GM21737 (cell line): ENCODE results near the gene PRPH.
"Not testable (repeated sequence)": the region's sequence is repeated elsewhere in the genome, so short reads cannot be mapped to it uniquely, and the experiment has no call there.

Experiments used
- ATAC-seq: cut with Tn5 transposase; IDR thresholded peaks from one replicate; pipeline ENCODE4 v1.9.1; 2021; ENCODE audit warnings: mild to moderate bottlenecking, moderate library complexity; ENCODE audit not compliant: unreplicated experiment

Gene PRPH

GRCh38 chr12:49276304-49277290 lies 18.4 kb upstream of the PRPH start:
- no peak for ATAC-seq

GRCh38 chr12:49277466-49277865 lies 17.5 kb upstream of the PRPH start:
- no peak for ATAC-seq

DNA sequence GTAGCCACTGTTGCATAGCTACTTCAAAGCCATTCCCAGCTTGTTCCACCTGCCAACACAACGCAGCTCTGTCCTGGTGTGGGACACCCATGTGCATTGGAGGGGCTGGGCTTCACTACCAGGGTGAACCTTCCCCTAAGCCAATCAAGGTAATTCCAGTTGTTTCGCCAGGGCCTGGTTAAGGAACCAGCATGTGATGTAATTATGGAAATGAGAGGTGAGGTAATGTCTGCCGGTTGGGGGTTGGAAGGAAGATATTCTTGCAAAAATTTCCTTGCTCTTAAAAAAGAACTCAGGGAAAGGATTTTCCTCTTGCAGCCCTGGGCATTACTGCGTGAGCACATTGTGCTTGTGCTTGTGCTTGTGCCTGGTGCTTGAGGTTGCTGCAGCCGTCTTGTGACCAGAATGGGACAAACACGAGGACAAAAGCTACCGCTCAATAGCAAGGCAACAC lies 15.2 kb upstream of the PRPH start:
- no peak for ATAC-seq

DNA sequence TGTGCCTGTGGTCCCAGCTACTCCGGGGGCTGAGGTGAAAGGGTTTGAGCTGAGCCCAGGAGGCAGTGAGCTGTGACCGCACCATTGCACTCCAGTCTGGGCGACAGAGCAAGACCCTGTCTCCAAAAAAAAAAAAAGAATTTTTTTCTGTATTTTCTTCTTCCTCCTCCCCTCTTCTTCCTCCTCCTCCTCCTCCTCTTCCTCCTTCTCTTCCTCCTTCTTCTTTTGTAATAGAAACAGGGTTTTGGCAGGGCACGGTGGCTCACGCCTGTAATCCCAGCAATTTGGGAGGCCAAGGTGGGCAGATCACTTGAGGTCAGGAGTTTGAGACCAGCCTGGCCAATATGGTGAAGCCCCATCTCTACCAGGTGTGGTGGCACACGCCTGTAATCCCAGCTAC lies 14.4 kb upstream of the PRPH start:
- ATAC-seq, result not testable (repeated sequence)

GRCh38 chr12:49282302-49282701 lies 12.6 kb upstream of the PRPH start:
- no peak for ATAC-seq

DNA sequence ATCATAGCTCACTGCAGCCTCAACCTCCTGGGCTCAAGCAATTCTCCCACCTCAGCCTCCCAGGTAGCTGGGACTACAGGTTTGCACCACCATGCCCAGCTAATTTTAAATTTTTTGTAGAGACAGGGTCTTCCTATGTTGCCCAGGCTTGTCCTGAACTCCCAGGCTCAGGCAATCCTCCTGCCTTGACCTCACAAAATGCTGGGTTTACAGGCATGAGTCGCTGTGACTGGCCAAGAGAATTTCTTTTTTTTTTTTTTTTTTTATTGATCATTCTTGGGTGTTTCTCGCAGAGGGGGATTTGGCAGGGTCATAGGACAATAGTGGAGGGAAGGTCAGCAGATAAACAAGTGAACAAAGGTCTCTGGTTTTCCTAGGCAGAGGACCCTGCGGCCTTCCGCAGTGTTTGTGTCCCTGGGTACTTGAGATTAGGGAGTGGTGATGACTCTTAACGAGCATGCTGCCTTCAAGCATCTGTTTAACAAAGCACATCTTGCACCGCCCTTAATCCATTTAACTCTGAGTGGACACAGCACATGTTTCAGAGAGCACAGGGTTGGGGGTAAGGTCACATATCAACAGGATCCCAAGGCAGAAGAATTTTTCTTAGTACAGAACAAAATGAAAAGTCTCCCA lies 12.1 kb upstream of the PRPH start:
- not testable (repeated sequence) for ATAC-seq

DNA sequence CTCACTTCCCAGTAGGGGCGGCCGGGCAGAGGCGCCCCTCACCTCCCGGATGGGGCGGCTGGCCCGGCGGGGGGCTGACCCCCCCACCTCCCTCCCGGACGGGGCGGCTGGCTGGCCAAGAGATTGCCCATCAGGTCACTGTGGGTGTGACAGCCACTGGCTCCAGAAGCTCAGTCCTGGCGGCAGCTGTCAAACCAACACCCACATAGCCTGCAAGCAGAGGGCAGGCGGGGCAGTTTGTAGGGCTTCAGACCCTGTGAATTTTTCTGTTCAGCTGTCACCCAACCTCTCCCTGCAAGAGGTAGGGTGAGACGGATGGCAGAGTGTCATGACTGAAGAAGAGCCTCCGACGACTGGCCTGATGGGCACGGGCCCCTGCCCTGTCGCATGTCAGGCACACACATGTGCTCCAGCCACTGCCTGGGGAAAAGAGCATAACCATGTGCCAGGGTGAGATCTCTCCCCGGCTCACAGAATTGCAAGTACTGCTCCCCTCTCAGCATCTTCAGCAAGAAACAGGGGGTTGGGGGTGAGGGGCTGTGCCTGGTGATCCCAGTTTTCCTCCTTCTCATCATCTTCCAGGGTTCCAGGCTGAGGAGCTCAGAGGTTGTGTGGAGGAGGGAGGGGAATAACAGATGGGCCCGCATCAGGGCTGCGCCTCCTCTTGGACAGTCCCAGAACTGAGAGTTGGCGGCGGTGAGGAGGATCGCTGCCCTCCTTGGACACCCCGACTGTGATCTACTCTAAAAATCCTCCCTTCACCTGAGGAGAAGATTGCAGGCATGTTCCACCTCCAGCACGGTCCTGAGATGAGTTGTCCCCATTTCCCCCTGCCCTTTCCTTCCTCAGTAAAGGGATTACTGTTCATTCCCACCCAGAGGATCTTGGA lies 11.2 kb upstream of the PRPH start:
- ATAC-seq, result no peak

DNA sequence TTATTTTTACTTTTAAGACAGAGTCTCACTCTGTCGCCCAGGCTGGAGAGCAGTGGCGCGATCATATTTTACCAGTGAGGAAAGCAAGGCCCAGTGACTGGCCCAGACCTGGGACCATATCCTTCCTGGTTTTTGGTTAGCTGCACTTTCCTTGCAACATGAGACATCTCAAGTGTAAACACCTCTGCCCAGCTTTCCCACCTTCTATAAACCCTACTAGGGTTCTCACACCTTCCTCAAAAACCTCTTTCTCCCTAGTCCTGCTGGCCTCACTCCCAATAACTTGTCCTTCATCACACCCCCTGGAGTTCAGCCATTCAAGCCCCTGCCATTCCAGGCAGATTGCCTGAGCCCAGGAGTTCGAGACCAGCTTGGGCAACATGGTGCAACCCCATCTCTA lies 10.3 kb upstream of the PRPH start:
- no peak for ATAC-seq

GRCh38 chr12:49287876-49288275 lies 7.1 kb upstream of the PRPH start:
- ATAC-seq, result no peak

- ATAC-seq, result no peak
These were observed 6.5 kb upstream of the PRPH start for GRCh38 chr12:49288412-49288853.

GRCh38 chr12:49288922-49289555 lies 5.9 kb upstream of the PRPH start:
- ATAC-seq, result no peak

DNA sequence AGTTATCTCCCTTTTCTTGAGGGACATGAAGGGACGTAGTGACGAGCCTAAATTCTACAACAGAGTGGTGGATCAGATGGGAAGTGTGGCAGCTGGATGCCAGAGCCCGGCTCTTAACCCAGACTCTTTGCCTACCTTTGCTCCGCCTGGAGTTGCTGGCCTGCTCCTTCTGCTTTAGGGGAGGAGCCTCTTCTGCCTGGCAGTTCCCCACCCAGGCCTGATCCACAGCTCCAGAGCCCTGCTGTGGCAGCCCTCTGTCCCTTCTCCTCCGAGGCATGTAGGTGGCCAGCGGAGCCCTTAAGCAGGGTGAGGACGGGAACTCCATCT lies 2.3 kb upstream of the PRPH start:
- no peak for ATAC-seq

DNA sequence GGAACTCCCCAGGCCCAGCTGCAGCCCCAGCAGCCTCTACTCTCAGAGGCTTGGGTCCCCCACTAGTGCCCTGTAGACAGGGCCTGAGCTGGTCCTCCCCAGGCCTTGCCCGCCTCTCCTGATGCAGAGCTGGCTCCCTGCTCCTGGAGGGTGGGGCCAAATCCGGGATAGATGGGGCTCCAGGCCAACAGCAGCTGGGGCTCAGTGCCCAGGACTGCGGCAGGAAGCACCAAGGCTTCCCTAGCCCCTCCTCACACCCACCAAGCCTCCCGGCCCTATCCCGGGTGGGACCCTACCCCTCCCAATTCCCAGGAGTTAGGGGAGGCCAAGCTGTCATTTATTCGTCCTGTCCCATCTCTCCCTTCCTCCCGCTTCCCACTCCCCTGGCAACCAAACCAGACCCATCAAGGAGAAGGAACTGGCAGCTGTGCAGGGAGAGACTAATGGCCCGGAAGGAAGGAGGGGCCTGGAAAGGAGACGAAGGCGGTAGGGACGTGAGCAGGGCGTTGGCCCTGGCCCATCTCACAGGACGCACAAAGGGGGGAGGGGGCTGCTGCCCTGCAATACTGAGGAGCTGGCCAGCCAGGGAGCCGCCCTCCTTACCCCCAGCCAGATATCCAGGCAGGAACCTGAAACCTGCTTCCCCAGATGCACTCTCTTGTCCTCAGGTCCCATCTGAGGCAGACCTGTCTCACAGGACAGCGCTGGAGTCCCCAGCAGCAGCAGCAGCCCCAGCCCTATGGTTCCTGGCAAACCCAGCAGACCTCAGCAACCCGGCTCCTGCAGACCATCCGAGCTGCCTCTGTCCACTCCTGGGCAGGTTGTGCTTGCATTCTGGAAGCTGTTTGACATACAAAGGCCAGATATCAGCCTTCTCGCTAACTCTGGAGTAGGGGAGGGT lies 1.6 kb upstream of the PRPH start:
- ATAC-seq, result no peak

DNA sequence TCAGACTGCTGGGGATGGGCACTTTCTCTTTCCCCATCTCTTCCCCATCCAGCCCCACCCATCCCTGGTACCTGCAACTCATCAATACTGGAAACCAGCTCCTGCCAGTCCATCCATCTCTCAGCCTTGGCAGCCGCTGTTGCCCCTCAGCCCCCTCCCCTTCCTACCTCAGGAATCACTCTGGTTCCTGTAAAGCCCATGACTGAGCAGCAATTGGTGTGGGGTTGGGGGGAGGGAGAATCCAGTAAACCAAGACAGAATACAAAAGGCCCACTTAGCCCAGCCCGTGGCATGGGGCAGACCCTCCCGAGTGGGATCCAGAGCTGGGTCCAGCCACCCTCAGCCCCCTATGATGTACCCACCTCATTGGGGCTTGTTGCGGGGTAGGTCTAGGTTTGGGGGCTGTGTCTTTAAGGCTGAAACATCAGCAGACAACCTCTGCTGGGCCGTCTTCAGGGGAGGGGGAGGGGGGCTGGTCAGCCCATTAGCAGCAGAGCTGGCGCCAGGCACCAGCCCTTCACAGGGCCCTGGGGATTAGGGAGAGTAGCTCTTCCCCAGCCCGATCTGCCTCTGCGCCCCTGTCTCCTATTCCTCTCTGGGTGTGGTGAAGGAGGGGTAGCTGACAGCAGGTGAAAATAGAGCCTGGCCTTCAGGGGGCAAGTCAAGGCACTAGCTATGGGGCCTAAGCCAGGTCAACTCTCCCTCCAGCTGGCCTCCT lies 702 bp upstream of the PRPH start:
- ATAC-seq, result no peak

GRCh38 chr12:49294804-49295081 lies 204 bp upstream of the PRPH start:
- no peak for ATAC-seq

DNA sequence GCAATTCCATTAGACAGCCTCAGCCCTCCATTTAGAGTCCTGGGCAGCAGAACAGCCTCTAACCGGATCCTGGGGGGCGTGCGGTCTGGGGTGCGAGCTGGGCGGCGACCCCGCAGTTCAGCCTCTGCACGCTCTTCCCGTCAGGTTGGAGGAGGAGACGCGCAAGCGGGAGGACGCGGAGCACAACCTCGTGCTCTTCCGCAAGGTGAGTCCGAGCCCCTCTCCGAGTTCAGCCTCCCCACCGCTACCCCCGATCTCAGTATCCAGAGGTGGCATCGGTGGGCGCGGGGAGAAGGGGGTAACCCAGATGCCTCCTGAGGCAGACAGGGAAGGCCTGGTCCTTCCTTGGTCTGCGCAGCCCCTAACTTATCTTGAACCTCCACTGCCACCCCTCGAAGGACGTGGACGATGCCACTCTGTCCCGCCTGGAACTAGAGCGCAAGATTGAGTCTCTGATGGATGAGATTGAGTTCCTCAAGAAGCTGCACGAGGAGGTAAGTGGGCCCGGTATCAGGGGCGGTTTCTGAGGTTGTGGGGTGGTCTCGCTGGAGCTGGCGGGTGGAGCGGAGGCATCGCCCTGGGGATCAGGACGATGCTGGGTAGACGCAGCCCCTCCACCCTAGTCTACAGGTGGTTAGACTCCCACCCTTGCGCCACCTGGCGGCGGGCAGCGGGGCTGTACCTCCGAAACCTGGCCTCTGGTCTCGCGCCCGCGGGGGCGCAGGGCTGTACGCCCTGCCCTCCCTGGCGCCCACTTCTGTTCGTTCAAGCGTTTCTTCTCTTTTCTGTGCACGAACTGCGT lies 1.3 kb downstream of the PRPH start:
- ATAC-seq, result no peak

GRCh38 chr12:49296836-49297694 lies 2.1 kb downstream of the PRPH start:
- ATAC-seq, result no peak

GRCh38 chr12:49297695-49298060 lies 2.7 kb downstream of the PRPH start:
- no peak for ATAC-seq
